Astrocyte of the cerebellum (primary cell): Measurements from ENCODE around the gene SAMD9L.

ENCODE experiments used
- DNase-seq: peaks from one replicate; pipeline ENCODE4 v3.0.0-alpha.2; 2011; ENCODE audit warnings: low read depth
- H3K4me3 ChIP-seq: 2 replicates; pipeline ENCODE4 v1.5.1; 2011; ENCODE audit warnings: mild to moderate bottlenecking, low read depth, low read length, moderate library complexity
- in situ Hi-C: cut with HindIII; loops from 2 replicates; pipeline ENCODE4 v1.10.0; 2017; ENCODE audit warnings: low sequenced_read_pairs
- TF ChIP-seq, protein P1 (sequence below): IDR thresholded peaks from 2 replicates; pipeline ENCODE4 v1.5.1; 2012; ENCODE audit warnings: low read length, low read depth, moderate library complexity, mild to moderate bottlenecking; ENCODE audit errors: missing control alignments

SAMD9L gene

DNA sequence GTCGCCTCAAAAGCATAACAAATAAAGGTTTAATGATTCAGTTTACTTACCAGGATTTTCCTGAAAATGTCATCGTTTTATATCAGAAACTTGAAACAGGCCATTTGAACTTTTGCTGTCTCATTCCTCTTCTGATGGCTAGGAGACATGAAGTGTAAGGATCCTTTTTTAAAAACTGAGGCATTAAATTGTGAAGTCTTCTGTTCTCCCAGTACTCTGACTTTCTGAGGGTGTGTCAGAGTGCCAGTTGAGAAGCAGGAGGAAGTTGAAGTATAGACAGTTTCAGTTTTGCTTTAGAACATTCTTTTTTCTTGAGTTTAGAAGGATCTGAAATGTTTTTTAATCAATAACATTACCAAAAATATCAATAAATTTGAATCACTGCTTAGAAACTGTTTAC lies at the start of gene SAMD9L:
Gene SAMD9L, minus strand, starts transcription at position 242 of the 400 bp plus-strand sequence. CDS start 12,414 bp downstream, outside the sequence.
- in situ Hi-C loops: no loop called here
- no peak for DNase-seq
- peak within 1 kb of the TSS; percentile 15 for H3K4me3 ChIP-seq
- TF ChIP-seq, protein P1, sequence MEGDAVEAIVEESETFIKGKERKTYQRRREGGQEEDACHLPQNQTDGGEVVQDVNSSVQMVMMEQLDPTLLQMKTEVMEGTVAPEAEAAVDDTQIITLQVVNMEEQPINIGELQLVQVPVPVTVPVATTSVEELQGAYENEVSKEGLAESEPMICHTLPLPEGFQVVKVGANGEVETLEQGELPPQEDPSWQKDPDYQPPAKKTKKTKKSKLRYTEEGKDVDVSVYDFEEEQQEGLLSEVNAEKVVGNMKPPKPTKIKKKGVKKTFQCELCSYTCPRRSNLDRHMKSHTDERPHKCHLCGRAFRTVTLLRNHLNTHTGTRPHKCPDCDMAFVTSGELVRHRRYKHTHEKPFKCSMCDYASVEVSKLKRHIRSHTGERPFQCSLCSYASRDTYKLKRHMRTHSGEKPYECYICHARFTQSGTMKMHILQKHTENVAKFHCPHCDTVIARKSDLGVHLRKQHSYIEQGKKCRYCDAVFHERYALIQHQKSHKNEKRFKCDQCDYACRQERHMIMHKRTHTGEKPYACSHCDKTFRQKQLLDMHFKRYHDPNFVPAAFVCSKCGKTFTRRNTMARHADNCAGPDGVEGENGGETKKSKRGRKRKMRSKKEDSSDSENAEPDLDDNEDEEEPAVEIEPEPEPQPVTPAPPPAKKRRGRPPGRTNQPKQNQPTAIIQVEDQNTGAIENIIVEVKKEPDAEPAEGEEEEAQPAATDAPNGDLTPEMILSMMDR: no peak

DNA sequence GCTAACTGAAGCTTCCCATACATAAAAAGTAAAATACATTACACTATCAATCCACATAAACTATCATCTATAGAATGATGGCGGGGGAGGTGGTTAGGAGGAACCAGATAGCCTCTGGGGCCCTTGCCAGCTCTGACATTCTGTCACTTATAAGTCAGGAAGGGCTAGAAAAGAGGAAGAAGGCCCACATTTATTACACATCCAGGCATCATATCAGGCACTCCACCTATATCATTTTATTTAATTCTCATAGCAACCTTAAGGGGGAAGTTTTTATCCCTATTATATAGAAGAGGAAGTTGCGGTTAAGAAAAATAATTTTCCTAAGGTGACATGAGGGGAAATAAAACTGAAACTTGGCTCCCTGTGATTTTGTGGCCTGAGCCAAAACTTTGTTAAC lies 48.2 kb upstream of the SAMD9L start:
- in situ Hi-C loops: no loop called here
- TF ChIP-seq, protein P1: no peak
- DNase-seq: no peak
- H3K4me3 ChIP-seq: no peak overlapping the region

DNA sequence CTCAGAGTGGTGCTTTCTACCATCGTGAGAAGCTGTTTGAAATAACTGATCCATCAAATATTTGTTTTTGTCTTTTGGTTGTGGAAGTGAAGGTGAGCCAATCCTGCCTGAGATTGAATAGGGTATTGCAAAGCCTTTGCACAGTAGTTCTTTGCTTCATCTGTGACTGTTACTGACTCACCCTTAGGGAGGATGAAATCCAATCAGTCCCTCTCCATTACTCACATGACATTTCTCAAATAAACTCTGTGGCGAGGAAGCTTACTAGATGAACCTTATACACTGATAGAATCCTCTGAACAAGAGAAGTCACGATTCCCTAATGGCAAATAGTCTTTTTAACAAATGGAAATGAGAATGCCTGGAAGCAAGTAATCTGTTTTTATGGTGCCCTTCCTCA lies 46.2 kb upstream of the SAMD9L start:
- TF ChIP-seq, protein P1: no peak
- in situ Hi-C loops: no loop called here
- H3K4me3 ChIP-seq: no peak overlapping the region
- no peak for DNase-seq

DNA sequence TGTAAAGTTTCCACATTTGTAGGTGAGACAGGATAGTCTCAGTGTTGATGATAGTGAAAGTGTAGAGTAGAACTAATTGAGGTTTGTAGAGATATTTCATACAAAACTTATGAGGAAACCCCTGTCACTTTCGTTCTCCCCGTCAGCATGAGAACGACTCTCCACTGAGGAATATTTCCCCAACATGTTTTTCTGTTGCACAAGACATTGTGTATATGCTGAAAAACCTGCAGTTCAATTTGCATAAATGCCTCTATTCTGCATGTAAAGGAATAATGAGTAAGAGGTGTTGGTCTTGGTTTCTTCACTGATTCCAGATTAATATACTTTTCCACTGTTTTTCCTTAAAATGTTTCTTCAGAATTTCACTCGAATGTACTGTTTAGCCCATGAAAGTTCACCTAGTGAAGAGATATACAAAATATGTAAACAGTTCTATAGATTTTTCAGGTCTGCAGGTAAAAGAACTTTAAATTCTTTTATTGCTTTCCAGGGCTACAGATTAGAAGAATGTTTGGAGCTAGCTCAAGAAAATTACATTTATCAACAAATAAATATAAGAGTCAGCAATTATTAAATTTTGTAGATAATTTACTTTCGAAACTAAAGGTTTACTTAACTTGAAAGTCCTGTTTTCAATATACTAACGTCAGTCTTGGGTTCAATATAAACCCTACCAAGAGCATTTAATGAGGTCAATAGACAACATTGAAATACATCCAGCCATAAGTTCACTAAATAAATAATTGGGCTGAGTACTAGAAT lies 40.9 kb upstream of the SAMD9L start:
- no peak overlapping the region for H3K4me3 ChIP-seq
- TF ChIP-seq, protein P1: no peak
- in situ Hi-C loops: no loop called here
- no peak for DNase-seq

DNA sequence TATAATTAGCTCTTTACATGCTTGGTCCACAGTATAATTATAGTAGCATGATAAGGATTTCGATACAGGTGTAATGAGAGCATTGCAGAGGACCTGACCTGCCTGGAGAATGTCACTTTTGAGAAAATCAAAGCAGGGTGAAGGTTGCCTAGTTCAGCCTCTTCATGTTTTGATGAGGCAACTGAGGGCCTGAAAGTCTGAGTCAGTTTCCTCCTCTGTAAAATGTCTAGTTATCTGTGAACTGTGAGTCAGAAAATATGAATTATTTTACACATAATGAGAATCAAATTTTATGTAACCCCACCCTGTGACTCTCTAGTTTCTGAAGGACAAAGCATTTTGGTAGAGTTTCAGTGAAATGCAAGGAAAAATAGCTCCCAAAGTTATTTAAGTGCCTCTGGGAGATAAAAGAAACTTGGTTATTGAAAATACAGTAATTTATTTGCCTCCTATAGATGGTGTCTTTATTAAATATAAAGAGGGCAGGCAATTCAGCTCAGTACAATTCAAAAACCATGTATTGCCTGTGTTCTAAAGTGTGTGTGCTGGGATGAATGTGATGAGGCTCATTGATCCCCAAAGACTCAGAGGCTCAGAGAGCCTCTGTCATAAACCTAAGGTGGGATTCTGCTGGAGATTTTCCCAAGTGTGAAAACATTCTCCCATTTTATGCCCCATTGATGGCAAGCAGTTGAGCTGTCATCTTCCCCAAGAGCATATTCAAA lies 37.3 kb upstream of the SAMD9L start:
- in situ Hi-C loops: no loop called here
- DNase-seq: no peak
- H3K4me3 ChIP-seq: no peak overlapping the region
- TF ChIP-seq, protein P1: no peak

DNA sequence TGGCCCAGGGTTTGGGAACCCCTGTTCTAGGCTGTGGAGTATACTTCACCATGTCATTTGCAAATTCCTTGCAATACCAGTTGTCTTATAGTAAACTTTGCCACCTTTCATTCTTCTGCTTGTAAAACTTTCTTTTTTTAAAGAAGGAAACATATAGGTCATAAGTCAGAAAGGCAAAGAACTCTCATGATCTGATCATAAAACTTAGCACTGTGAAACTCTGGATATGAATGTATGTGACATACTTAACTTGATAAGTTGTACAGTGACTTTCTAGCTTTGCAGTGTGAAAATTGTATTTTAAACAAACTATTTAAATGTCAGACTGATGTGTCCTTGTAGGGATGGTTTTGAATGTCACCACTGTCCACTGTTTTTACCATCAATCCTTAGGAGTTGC lies 31.0 kb upstream of the SAMD9L start:
- no peak for DNase-seq
- no peak overlapping the region for H3K4me3 ChIP-seq
- TF ChIP-seq, protein P1: no peak
- in situ Hi-C loops: no loop called here
